Activated B cell treated with CpG ODN at 0.5 μM for 24 hours (primary cell): Measurements from ENCODE around the gene SIPA1. TPM values are rescaled to one million over a fixed set of nuclear protein-coding genes. Genes with fewer than 3 reads are reported as not detected.

ENCODE experiments used
- ATAC-seq: fragments of 200-7000 bp; cut with Tn5 transposase; one replicate; pipeline ENCODE4 v1.10.0; 2021; ENCODE audit warnings: low read depth, mild to moderate bottlenecking, moderate library complexity
- CTCF ChIA-PET: fragments of 350-600 bp; sonication (Branson Sonifier 250); formaldehyde crosslinking; loops from one replicate; lab custom pipeline; 2021; ENCODE audit warnings: antibody characterized with exemption; lab: Charles Lee
- POLR2A ChIA-PET: fragments of 350-600 bp; sonication (Branson Sonifier 250); formaldehyde crosslinking; loops from one replicate; lab custom pipeline; 2021; ENCODE audit warnings: antibody characterized with exemption; lab: Charles Lee
- DNase-seq: peaks from one replicate; pipeline ENCODE4 v3.0.0; 2022
- H3K27ac Mint-ChIP-seq: one replicate; pipeline ENCODE4 v1.8.0; 2020; ENCODE audit warnings: mixed read lengths
- H3K27me3 Mint-ChIP-seq: one replicate; pipeline ENCODE4 v1.8.0; 2021; ENCODE audit warnings: mixed read lengths
- H3K36me3 Mint-ChIP-seq: one replicate; pipeline ENCODE4 v1.8.0; 2021; ENCODE audit warnings: low read depth, mixed read lengths
- H3K4me1 Mint-ChIP-seq: one replicate; pipeline ENCODE4 v1.8.0; 2021; ENCODE audit warnings: mixed read lengths
- H3K4me3 Mint-ChIP-seq: one replicate; pipeline ENCODE4 v1.8.0; 2020; ENCODE audit warnings: mild to moderate bottlenecking, mixed read lengths
- H3K9me3 Mint-ChIP-seq: one replicate; pipeline ENCODE4 v1.8.0; 2020; ENCODE audit warnings: mixed read lengths
- CTCF ChIP-seq: fragments of 200-600 bp; IDR thresholded peaks from one replicate; pipeline ENCODE4 v1.8.0; 2022; ENCODE audit warnings: antibody characterized with exemption, mild to moderate bottlenecking
- intact Hi-C: fragments of 100-400 bp; cut with micrococcal nuclease; formaldehyde crosslinking; loops from one replicate; pipeline ENCODE4 v1.15.1; 2024
- total RNA-seq: library from RNA; stranded (reverse); gene quantifications from 2 replicates; pipeline ENCODE4 v1.2.3, GENCODE V29; 2022

Gene SIPA1
- total RNA-seq, 1 donor from 2014 or later = 252 TPM

- Mint-ChIP-seq H3K4me1 (peaks cover 11% of the 10 kb centered on the region), H3K27ac (no peak overlapping the region), H3K27me3 (no peaks in the 10 kb centered on the region), H3K36me3 (peaks cover 80% of the 10 kb centered on the region), H3K4me3 (no peak overlapping the region), H3K9me3 (no peaks in the 10 kb centered on the region)
- no peak for TF ChIP-seq CTCF
- ChIA-PET POLR2A (interaction anchor here (1.0 to 5.2 kb wide), 3 partner anchors 9 to 15 kb away, joined by 3 to 62 read pairs (median 5); partner anchors contain the start of genes PCNX3 and SIPA1), CTCF (interaction anchor here (1.1 kb wide), 1 partner anchor 14 kb away, joined by 4 read pairs; the partner anchor contains the start of gene SIPA1)
- DNase-seq = no peak
- no peak for ATAC-seq
- intact Hi-C loops = no loop called here
Measured at GRCh38 chr11:65623852-65624616, 13.9 kb upstream of the SIPA1 start.

- no peaks in the 10 kb centered on the region for H3K27me3 Mint-ChIP-seq
- H3K27ac Mint-ChIP-seq = no peak overlapping the region
- POLR2A ChIA-PET = interaction anchor here (1.0 to 5.2 kb wide), 9 partner anchors 10 to 234 kb away, joined by 3 to 62 read pairs (median 4); partner anchors contain the start of genes AP5B1, KAT5, PCNX3 and SIPA1
- CTCF ChIA-PET = interaction anchor here (0.9 to 3.9 kb wide), 17 partner anchors 9 to 235 kb away, joined by 3 to 29 read pairs (median 4); partner anchors contain the start of genes AP5B1, KAT5 and SIPA1
- no peaks in the 10 kb centered on the region for H3K9me3 Mint-ChIP-seq
- H3K36me3 Mint-ChIP-seq = peaks cover 79% of the 10 kb centered on the region
- TF ChIP-seq CTCF = no peak
- no peak for ATAC-seq
- no peak overlapping the region for H3K4me3 Mint-ChIP-seq
- DNase-seq = no peak
- intact Hi-C loops = no loop called here
- H3K4me1 Mint-ChIP-seq = peaks cover 8% of the 10 kb centered on the region
Measured at GRCh38 chr11:65624931-65625627, 12.8 kb upstream of the SIPA1 start.

- H3K4me1 Mint-ChIP-seq = peaks cover 8% of the 10 kb centered on the region
- H3K36me3 Mint-ChIP-seq = peaks cover 82% of the 10 kb centered on the region
- no peak for TF ChIP-seq CTCF
- intact Hi-C loops = loop anchor here (1.0 kb wide), 6 partner anchors 13 to 364 kb away; partner anchors contain the start of gene SIPA1
- CTCF ChIA-PET = interaction anchor here (0.8 to 3.9 kb wide), 18 partner anchors 9 to 234 kb away, joined by 3 to 29 read pairs (median 4); partner anchors contain the start of genes AP5B1, KAT5 and SIPA1
- no peak overlapping the region for H3K4me3 Mint-ChIP-seq
- DNase-seq (peak; percentile 65), ATAC-seq (peak; percentile 96)
- H3K27me3 Mint-ChIP-seq = no peaks in the 10 kb centered on the region
- peak overlapping the region; percentile 52 for H3K27ac Mint-ChIP-seq
- POLR2A ChIA-PET = interaction anchor here (0.6 to 5.2 kb wide), 12 partner anchors 11 to 234 kb away, joined by 3 to 62 read pairs (median 4); partner anchors contain the start of genes AP5B1, KAT5, PCNX3 and RELA
- no peaks in the 10 kb centered on the region for H3K9me3 Mint-ChIP-seq
Measured at GRCh38 chr11:65625628-65626342, 12.1 kb upstream of the SIPA1 start.

- no peak overlapping the region for H3K4me3 Mint-ChIP-seq
- H3K27me3 Mint-ChIP-seq = no peaks in the 10 kb centered on the region
- peaks cover 6% of the 10 kb centered on the region for H3K4me1 Mint-ChIP-seq
- ATAC-seq (no peak), DNase-seq (no peak)
- H3K9me3 Mint-ChIP-seq = no peaks in the 10 kb centered on the region
- CTCF ChIA-PET = interaction anchor here (1.7 to 3.9 kb wide), 5 partner anchors 12 to 143 kb away, joined by 12 to 29 read pairs (median 18); partner anchors contain the start of genes KAT5 and SIPA1
- POLR2A ChIA-PET = interaction anchor here (0.5 to 5.2 kb wide), 3 partner anchors 12 to 505 kb away, joined by 3 to 62 read pairs (median 18); partner anchors contain the start of genes FAU and SIPA1
- intact Hi-C loops = no loop called here
- peaks cover 76% of the 10 kb centered on the region for H3K36me3 Mint-ChIP-seq
- no peak for TF ChIP-seq CTCF
- no peak overlapping the region for H3K27ac Mint-ChIP-seq
Measured at GRCh38 chr11:65627202-65627601, 10.7 kb upstream of the SIPA1 start.
